ENCODE measurements around the gene CERT1. TPM values are rescaled to one million over a fixed set of nuclear protein-coding genes. Genes with fewer than 3 reads are reported as not detected.
"Not testable (repeated sequence)": the region's sequence is repeated elsewhere in the genome, so short reads cannot be mapped to it uniquely, and the experiment has no call there.

CERT1 gene
- 10 to 100 TPM; 32.3 to 35.5 TPM for total RNA-seq

GRCh38 chr5:75511435-75512382 lies at the start of gene CERT1, which contains the start of gene POLK:
Gene CERT1 (minus strand): TSS chr5:75511629. CDS start chr5:75511207, 422 bp downstream.
Gene POLK (plus strand): TSS chr5:75511891.
- Histone ChIP-seq H3K27me3 (replicated peaks; ENCODE audit: insufficient read depth) (no peaks in the 10 kb centered on the region), H3K27ac (peak within 1 kb of the TSS; percentile 93 to 95), H3K36me3 (no peaks in the 10 kb centered on the region), H3K9me3 (no peaks in the 10 kb centered on the region), H3K4me3 (peak within 1 kb of the TSS; percentile 79 to 93), H3K4me1 (replicated peaks) (no peaks in the 10 kb centered on the region)
- WGBS: under 1% methylated on average over 66 of the region's 71 CpGs
- DNase-seq (ENCODE audit: low spot score): peak; percentile 99
- intact Hi-C loops (cut with DNase I): loop anchor here (5.0 kb wide), 1 partner anchor 459 kb away; the partner anchor contains the start of gene GCNT4
- peak; percentile 97 for TF ChIP-seq POLR2AphosphoS5 (IDR thresholded peaks at IDR 0.05)
- TF ChIP-seq CTCF (IDR thresholded peaks at IDR 0.05): peak in 1 of 4 experiments; percentile 2
- peak; percentile 84 for TF ChIP-seq POLR2A (IDR thresholded peaks at IDR 0.05)

DNA sequence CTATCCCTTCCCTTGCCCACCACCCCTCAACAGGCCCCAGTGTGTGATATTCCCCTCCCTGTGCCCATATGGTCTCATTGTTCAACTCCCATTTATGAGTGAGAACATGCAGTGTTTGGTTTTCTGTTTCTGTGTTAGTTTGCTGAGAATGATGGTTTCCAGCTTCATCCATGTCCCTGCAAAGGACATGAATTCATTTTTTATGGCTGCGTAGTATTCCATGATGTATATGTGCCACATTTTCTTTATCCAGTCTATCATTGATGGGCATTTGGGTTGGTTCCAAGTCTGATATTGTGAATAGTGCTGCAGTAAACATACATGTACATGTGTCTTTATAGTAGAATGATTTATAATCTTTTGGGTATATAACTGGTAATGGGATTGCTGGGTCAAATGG lies 49.2 kb upstream of the CERT1 start:
- H3K27me3 ChIP-seq (replicated peaks; ENCODE audit: insufficient read depth); intact Hi-C loops (cut with DNase I): not testable (repeated sequence)
- 96% methylated on average over 1 of the region's 1 CpG for WGBS

GRCh38 chr5:75558981-75559632 lies 47.7 kb upstream of the CERT1 start:
- TF ChIP-seq POLR2AphosphoS5 (IDR thresholded peaks at IDR 0.05): peak; percentile 23
- no peak for TF ChIP-seq CTCF (IDR thresholded peaks at IDR 0.05)
- no peak overlapping the region for H3K4me3 ChIP-seq
- H3K27ac ChIP-seq: no peak overlapping the region
- WGBS: 68% methylated on average over 4 of the region's 4 CpGs
- no peaks in the 10 kb centered on the region for H3K9me3 ChIP-seq
- no peaks in the 10 kb centered on the region for H3K4me1 ChIP-seq (replicated peaks)
- DNase-seq (ENCODE audit: low spot score): no peak
- no peaks in the 10 kb centered on the region for H3K27me3 ChIP-seq (replicated peaks; ENCODE audit: insufficient read depth)
- intact Hi-C loops (cut with DNase I): no loop called here
- H3K36me3 ChIP-seq: no peaks in the 10 kb centered on the region

More for the DNA sequence above, 49.2 kb upstream of the CERT1 start:
- not testable (repeated sequence) for H3K9me3 ChIP-seq; H3K4me3 ChIP-seq; H3K27ac ChIP-seq; DNase-seq (ENCODE audit: low spot score); H3K36me3 ChIP-seq; H3K4me1 ChIP-seq (replicated peaks)

DNA sequence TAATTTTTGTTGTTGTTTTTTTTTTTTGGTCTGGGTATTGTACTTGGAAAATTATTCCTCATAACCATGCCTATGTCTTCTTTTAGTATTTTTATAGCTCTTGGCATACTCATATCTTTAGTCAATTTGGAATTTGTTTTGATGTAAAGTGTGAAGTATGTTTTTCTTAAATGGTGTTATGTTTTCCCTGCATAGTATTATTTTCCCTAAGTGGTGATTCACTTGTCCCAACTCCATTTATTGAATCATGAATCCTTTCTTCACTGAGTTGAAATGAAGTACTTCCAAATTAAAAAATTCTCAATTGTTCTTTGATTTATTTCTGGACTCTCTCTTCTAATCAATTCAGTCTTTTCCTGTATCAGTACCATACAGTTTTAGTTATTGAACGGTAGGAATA lies 46.8 kb upstream of the CERT1 start:
- no peak for TF ChIP-seq CTCF (IDR thresholded peaks at IDR 0.05)
- no peak for TF ChIP-seq POLR2A (IDR thresholded peaks at IDR 0.05)
- TF ChIP-seq POLR2AphosphoS5 (IDR thresholded peaks at IDR 0.05): no peak
- DNase-seq (ENCODE audit: low spot score): no peak
- Histone ChIP-seq H3K9me3 (no peaks in the 10 kb centered on the region), H3K27me3 (replicated peaks; ENCODE audit: insufficient read depth) (no peaks in the 10 kb centered on the region), H3K27ac (no peak overlapping the region), H3K36me3 (no peaks in the 10 kb centered on the region), H3K4me1 (replicated peaks) (no peaks in the 10 kb centered on the region), H3K4me3 (no peak overlapping the region)
- intact Hi-C loops (cut with DNase I): no loop called here
- 95% methylated on average over 1 of the region's 1 CpG for WGBS

DNA sequence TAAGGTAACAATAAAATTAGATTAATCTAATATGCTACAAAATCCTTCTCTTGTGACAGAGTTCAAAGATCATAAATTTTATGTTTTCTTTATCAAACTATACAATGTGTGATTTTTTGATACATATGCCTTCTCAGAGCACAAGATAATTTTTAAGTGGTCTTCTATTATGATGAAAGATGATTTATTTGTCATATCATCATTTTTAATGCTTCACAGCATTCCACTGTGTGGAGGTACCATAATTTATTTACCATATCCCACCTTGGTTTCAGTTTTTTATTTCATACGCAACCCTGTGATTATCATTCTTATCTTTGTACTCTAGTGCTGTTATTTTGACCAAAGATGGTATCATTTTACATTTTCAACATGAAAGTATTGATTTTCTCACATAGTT lies 41.9 kb upstream of the CERT1 start:
- intact Hi-C loops (cut with DNase I): no loop called here
- Histone ChIP-seq H3K4me3 (no peak overlapping the region), H3K27me3 (replicated peaks; ENCODE audit: insufficient read depth) (no peaks in the 10 kb centered on the region), H3K4me1 (replicated peaks) (no peaks in the 10 kb centered on the region), H3K36me3 (no peaks in the 10 kb centered on the region), H3K9me3 (no peaks in the 10 kb centered on the region), H3K27ac (no peak overlapping the region)
- no peak for TF ChIP-seq POLR2AphosphoS5 (IDR thresholded peaks at IDR 0.05)
- TF ChIP-seq POLR2A (IDR thresholded peaks at IDR 0.05): no peak
- TF ChIP-seq CTCF (IDR thresholded peaks at IDR 0.05): no peak
- WGBS: 97% methylated on average over 1 of the region's 1 CpG
- no peak for DNase-seq (ENCODE audit: low spot score)

All from prostate gland (tissue), 2 donors.